Neutrophil (primary cell): ENCODE results near the gene GPC4.

ENCODE experiments used
- H3K27ac ChIP-seq: fragments of 200-600 bp; sonication (generic); 2 replicates; pipeline ENCODE4 v1.5.1; 2016; ENCODE audit warnings: mild to moderate bottlenecking, moderate library complexity
- H3K27me3 ChIP-seq: fragments of 200-600 bp; sonication (generic); 2 replicates; pipeline ENCODE4 v1.6.0; 2016; ENCODE audit warnings: mild to moderate bottlenecking
- H3K36me3 ChIP-seq: fragments of 200-600 bp; sonication (generic); 2 replicates; pipeline ENCODE4 v1.5.1; 2017
- H3K4me1 ChIP-seq, 2 experiments: fragments of 200-600 bp in 1 of 2; sonication (generic) in 1 of 2; 1 replicate in 1 of 2; 2 replicates in 1 of 2; pipeline versions ENCODE4 v1.5.1 to v1.6.1; 2013 to 2016; ENCODE audit warnings: low read depth in 1 of 2, low read length in 1 of 2, mild to moderate bottlenecking in 1 of 2, moderate library complexity in 1 of 2; ENCODE audit not compliant: control insufficient read depth in 1 of 2, insufficient read depth in 1 of 2
- H3K4me3 ChIP-seq, 2 experiments: fragments of 200-600 bp in 1 of 2; sonication (generic) in 1 of 2; 1 replicate in 1 of 2; 2 replicates in 1 of 2; pipeline ENCODE4 v1.5.1; 2013 to 2016; ENCODE audit warnings: low read depth in 1 of 2, low read length in 1 of 2, mild to moderate bottlenecking in 1 of 2, moderate library complexity in 1 of 2
- H3K9me3 ChIP-seq: fragments of 200-600 bp; sonication (generic); 2 replicates; pipeline ENCODE4 v1.5.1; 2016
- CTCF ChIP-seq: fragments of 200-600 bp; sonication (generic); IDR thresholded peaks from 2 replicates; pipeline ENCODE4 v1.5.1; 2016; ENCODE audit warnings: antibody characterized with exemption

GPC4 gene

GRCh38 chrX:133321451-133321850, 93.8 kb downstream of the GPC4 start:
- no peaks in the 10 kb centered on the region for H3K27me3 ChIP-seq
- peaks cover 8% of the 10 kb centered on the region in 2 experiments for H3K4me1 ChIP-seq
- no peak overlapping the region for H3K27ac ChIP-seq
- no peaks in the 10 kb centered on the region for H3K9me3 ChIP-seq
- no peak for TF ChIP-seq CTCF
- H3K4me3 ChIP-seq = no peak overlapping the region
- H3K36me3 ChIP-seq = no peaks in the 10 kb centered on the region

GRCh38 chrX:133314281-133314680, 101.0 kb downstream of the GPC4 start:
- H3K4me1 ChIP-seq = no peaks in the 10 kb centered on the region
- TF ChIP-seq CTCF = no peak
- H3K27ac ChIP-seq = no peak overlapping the region
- H3K36me3 ChIP-seq = no peaks in the 10 kb centered on the region
- H3K4me3 ChIP-seq = no peak overlapping the region
- no peaks in the 10 kb centered on the region for H3K27me3 ChIP-seq
- no peaks in the 10 kb centered on the region for H3K9me3 ChIP-seq

- no peaks in the 10 kb centered on the region for H3K27me3 ChIP-seq
- no peak overlapping the region for H3K27ac ChIP-seq
- no peak for TF ChIP-seq CTCF
- no peaks in the 10 kb centered on the region for H3K9me3 ChIP-seq
- H3K36me3 ChIP-seq = no peaks in the 10 kb centered on the region
- no peaks in the 10 kb centered on the region for H3K4me1 ChIP-seq
- H3K4me3 ChIP-seq = no peak overlapping the region
Measured at GRCh38 chrX:133308499-133308897, 106.8 kb downstream of the GPC4 start.

- Histone ChIP-seq H3K27me3 (no peaks in the 10 kb centered on the region), H3K27ac (no peak overlapping the region)
- TF ChIP-seq CTCF = no peak
Measured at GRCh38 chrX:133307637-133308498, 107.4 kb downstream of the GPC4 start.

GRCh38 chrX:133307094-133307493, 108.2 kb downstream of the GPC4 start:
- H3K36me3 ChIP-seq = no peaks in the 10 kb centered on the region
- no peaks in the 10 kb centered on the region for H3K9me3 ChIP-seq
- no peak for TF ChIP-seq CTCF
- no peaks in the 10 kb centered on the region for H3K4me1 ChIP-seq
- no peaks in the 10 kb centered on the region for H3K27me3 ChIP-seq
- no peak overlapping the region for H3K27ac ChIP-seq
- no peak overlapping the region for H3K4me3 ChIP-seq

More at GRCh38 chrX:133307637-133308498, 107.4 kb downstream of the GPC4 start:
- Histone ChIP-seq H3K9me3 (no peaks in the 10 kb centered on the region), H3K36me3 (no peaks in the 10 kb centered on the region), H3K4me1 (no peaks in the 10 kb centered on the region), H3K4me3 (no peak overlapping the region)
